Fibroblast of villous mesenchyme (primary cell): Measurements from ENCODE around the gene CLASP1. TPM values are rescaled to one million over a fixed set of nuclear protein-coding genes. Genes with fewer than 3 reads are reported as not detected.

Source experiments
- DNase-seq: peaks from one replicate; pipeline ENCODE4 v3.0.0-alpha.2; 2010; ENCODE audit warnings: low read depth
- H3K4me3 ChIP-seq: 2 replicates; pipeline ENCODE4 v1.5.1; 2011; ENCODE audit warnings: low read depth, mild to moderate bottlenecking, low read length
- total RNA-seq: library from RNA; depleted of rRNA; stranded (reverse); fragments of >200 nt; gene quantifications from 2 replicates; pipeline ENCODE4 v1.2.3, GENCODE V29; 2012
- TF ChIP-seq, protein P1 (sequence below): IDR thresholded peaks from 2 replicates; pipeline ENCODE4 v1.5.1; 2012; ENCODE audit warnings: low read depth, mild to moderate bottlenecking, low read length; ENCODE audit not compliant: insufficient read depth

The CLASP1 gene
- total RNA-seq, 1 donor, result 58.3 TPM

DNA sequence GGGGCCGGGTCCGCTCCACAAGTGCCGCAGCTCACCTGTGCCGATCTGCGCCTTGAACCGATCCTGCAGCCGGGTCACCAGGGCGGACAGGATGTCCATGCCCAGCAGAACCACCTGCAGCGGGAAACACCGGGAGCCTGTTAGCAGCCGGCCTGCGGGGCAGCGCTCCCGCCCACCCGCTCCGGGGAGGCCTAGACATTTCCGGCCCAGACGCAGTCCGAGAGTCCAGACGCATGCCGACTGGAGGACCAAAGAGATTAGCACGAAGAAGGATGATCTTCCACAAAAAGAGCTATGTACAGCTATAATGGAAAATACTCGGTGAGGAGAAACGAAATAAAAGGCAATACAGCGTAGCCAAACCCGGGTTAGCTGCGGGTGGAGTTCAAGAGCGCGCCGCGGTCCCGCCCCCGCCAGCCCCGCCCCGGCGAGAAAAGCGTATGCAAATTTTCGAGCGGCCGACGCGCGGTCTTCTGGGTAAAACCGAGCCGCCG, 119.0 kb downstream of the CLASP1 start:
- peak overlapping the region; percentile 85 for H3K4me3 ChIP-seq
- peak; percentile 86 for DNase-seq
- TF ChIP-seq, protein P1, sequence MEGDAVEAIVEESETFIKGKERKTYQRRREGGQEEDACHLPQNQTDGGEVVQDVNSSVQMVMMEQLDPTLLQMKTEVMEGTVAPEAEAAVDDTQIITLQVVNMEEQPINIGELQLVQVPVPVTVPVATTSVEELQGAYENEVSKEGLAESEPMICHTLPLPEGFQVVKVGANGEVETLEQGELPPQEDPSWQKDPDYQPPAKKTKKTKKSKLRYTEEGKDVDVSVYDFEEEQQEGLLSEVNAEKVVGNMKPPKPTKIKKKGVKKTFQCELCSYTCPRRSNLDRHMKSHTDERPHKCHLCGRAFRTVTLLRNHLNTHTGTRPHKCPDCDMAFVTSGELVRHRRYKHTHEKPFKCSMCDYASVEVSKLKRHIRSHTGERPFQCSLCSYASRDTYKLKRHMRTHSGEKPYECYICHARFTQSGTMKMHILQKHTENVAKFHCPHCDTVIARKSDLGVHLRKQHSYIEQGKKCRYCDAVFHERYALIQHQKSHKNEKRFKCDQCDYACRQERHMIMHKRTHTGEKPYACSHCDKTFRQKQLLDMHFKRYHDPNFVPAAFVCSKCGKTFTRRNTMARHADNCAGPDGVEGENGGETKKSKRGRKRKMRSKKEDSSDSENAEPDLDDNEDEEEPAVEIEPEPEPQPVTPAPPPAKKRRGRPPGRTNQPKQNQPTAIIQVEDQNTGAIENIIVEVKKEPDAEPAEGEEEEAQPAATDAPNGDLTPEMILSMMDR, result no peak

DNA sequence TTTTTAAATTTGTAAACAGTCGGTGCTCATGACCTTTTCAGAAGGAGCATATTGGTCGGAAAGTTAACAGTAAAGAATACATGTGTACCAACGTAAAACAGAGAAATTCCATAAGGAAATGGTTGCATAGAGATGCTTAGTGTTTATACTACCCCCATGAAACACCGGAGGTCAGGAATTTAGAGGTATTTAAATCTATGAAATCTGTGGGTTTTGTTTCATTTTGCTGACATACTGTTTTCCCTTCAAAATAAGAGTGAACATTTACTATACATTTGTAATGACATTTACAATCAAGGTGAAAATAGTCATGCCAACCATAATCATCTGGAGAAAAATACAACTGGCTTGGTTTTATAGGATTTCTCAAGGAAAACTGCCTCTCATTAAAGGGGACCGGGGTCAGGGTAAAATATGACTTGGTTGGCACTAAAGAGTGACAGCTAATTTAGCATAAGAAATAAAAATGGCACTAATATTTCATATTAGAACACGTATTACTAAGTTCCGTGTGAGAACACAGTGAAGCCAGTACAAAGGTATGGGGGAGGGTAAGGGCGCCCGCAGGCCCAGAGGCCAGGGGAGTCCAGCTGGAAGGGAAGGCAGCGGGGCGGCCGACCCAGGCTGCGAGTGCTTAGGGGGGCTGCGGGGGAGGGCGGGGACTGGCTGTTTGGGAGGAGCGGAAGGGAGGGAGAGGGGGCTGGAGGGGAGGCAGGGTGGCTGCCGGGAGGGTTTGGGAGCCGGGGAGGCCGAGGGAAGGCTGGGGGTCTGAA, 119.6 kb downstream of the CLASP1 start:
- peak; percentile 80 for DNase-seq
- peak overlapping the region; percentile 85 for H3K4me3 ChIP-seq
- TF ChIP-seq, protein P1, result no peak

DNA sequence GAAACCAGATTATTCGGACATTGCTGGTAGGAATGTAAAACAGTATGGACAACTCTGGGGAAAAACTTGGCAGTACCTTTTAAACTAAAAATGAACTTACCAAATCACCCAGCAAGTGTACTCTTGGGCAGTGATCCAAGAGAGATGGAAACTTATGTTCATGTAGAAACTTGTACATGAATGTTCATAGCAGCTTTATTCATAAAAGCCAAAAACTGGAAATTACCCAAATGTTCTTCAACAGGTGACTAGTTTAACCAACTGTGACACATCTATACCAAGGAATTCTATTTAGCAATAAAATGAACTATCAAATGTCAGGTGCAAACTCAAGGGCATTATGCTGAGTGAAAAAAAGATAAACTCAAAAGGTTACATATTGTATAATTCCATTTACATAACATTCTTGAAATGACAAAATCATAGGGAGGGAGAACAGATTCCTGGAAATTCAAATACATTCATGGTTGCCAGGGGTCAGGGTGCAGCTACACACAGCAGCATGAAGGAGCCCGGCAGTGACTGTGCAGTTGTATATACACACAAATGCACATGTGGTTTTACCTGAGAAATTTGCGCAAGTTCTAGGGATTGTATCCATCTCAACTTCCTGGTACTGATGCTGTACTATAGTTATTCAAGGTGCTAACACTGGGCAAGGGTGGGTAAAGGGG, 122.1 kb downstream of the CLASP1 start:
- no peak for DNase-seq
- TF ChIP-seq, protein P1, result no peak
- no peak overlapping the region for H3K4me3 ChIP-seq

DNA sequence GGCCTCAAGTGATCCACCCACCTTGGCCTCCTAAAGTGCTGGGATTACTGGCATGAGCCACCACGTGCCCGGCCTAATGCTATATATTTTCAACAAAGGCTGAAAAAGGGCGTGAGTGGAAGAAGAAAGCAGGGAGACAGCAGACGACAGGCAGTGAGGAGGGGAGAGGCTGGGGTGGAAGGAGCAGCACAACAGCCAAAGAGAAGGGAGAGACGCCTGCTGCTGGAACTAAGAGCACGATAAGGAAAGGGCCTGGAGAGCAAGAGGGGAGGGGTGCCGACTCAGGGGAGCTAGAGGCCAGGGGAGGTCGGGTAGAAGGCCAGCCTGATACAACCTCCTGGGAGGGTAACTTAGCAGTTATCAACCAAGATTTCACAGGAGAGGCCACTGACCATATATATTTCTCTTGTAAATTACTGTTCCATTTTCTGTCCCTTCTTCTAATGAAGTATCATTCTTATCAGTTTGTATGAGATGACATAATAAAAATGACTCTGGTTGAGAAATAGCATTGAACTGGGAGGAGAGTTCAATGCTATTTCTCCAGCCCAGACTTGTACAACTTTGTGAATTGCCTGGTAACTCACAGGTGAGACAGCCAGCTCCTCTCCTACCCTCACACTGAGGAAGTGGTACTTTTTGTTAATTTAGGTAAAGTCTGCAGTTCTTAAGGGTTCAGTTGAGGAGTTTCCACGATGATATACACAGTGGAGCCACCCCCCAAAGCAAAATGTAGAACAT, 124.4 kb downstream of the CLASP1 start:
- H3K4me3 ChIP-seq, result no peak overlapping the region
- TF ChIP-seq, protein P1, result no peak
- no peak for DNase-seq

DNA sequence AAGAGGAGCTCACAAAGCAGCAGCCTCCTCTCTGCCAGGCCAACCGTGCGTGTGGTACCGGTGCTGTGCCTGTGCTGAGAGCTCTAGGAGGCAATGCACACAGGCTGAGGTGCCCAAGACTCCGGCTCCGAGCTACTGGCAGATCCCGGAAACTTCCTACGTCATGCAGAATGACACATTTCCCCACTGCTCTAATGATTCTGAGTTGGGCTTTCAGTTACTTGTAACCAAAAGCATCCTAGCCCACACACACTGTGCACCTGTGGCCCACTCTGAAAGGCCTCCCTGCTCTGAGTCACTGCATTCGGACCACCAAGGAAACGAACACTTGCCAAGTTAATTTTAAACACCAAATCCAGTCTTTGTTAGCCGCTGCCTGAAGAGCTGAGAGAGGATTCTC, 127.9 kb downstream of the CLASP1 start:
- TF ChIP-seq, protein P1, result no peak
- no peak overlapping the region for H3K4me3 ChIP-seq
- DNase-seq, result peak; percentile 26

DNA sequence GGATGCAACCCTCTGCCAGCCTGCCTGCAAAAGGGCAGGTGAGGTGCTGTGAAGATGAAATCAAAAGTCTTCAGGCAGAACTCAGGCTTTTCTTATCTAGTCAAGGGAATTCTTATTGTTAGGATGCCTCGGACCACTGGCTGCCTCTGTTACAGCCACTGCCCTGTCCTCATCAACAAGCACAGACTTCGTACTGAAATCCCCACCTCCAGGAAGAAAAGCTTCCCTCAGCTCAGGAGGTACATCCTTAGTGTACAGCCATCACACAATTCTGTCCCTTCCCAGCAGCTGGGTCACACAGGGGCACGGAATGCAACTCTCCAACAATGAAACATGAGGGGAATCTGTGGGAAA, 128.6 kb downstream of the CLASP1 start:
- TF ChIP-seq, protein P1, result no peak
- no peak overlapping the region for H3K4me3 ChIP-seq
- DNase-seq, result no peak
